Measurements from ENCODE around the gene SAMD4A.

SAMD4A gene

GRCh38 chr14:54840336-54840735 is 273.4 kb downstream of the SAMD4A start:
- no peak for DNase-seq

GRCh38 chr14:54840798-54841197 is 273.9 kb downstream of the SAMD4A start:
- no peak for DNase-seq
